Mesendoderm (in vitro differentiated cells): Measurements from ENCODE around the gene CDK2AP2. TPM values are rescaled to one million over a fixed set of nuclear protein-coding genes. Genes with fewer than 3 reads are reported as not detected.

Source experiments
- DNase-seq: peaks from one replicate; pipeline ENCODE4 v3.0.0; 2013
- H2AK5ac ChIP-seq: 2 replicates; pipeline ENCODE4 v1.6.1; 2013; ENCODE audit warnings: low read length, inconsistent platforms
- H2BK120ac ChIP-seq: 2 replicates; pipeline ENCODE4 v1.6.1; 2013; ENCODE audit warnings: low read depth, mild to moderate bottlenecking, low read length, moderate library complexity, mixed read lengths
- H2BK15ac ChIP-seq: replicated peaks from 2 replicates; pipeline ENCODE4 v1.6.1; 2013; ENCODE audit warnings: low read depth, mild to moderate bottlenecking, moderate library complexity
- H2BK5ac ChIP-seq: 2 replicates; pipeline ENCODE4 v1.6.1; 2013; ENCODE audit warnings: low read length, inconsistent platforms
- H3K18ac ChIP-seq: 2 replicates; pipeline ENCODE4 v1.6.1; 2013; ENCODE audit warnings: mild to moderate bottlenecking, low read length, mixed read lengths
- H3K23ac ChIP-seq: one replicate; pipeline ENCODE4 v1.6.1; 2013; ENCODE audit warnings: low read length
- H3K27ac ChIP-seq: 2 replicates; pipeline ENCODE4 v1.5.1; 2013; ENCODE audit warnings: low read depth, mild to moderate bottlenecking, inconsistent platforms, low read length, moderate library complexity
- H3K27me3 ChIP-seq: 2 replicates; pipeline ENCODE4 v1.6.1; 2013; ENCODE audit warnings: low read length, control low read depth, mild to moderate bottlenecking, inconsistent platforms; ENCODE audit not compliant: insufficient read depth, poor library complexity
- H3K36me3 ChIP-seq: 2 replicates; pipeline ENCODE4 v1.6.1; 2013; ENCODE audit warnings: low read length, inconsistent platforms; ENCODE audit not compliant: control insufficient read depth, insufficient read depth
- H3K4ac ChIP-seq: one replicate; pipeline ENCODE4 v1.6.1; 2013; ENCODE audit warnings: low read depth, mild to moderate bottlenecking, low read length, moderate library complexity
- H3K4me1 ChIP-seq: 2 replicates; pipeline ENCODE4 v1.6.1; 2013; ENCODE audit warnings: low read depth, low read length, inconsistent platforms; ENCODE audit not compliant: control insufficient read depth
- H3K4me2 ChIP-seq: 2 replicates; pipeline ENCODE4 v1.6.1; 2013; ENCODE audit warnings: low read length
- H3K4me3 ChIP-seq: 2 replicates; pipeline ENCODE4 v1.5.1; 2013; ENCODE audit warnings: mild to moderate bottlenecking, low read length
- H3K56ac ChIP-seq: one replicate; pipeline ENCODE4 v1.6.1; 2013; ENCODE audit warnings: low read length
- H3K79me1 ChIP-seq: 2 replicates; pipeline ENCODE4 v1.6.1; 2013; ENCODE audit warnings: low read length, inconsistent platforms
- H3K79me2 ChIP-seq: 2 replicates; pipeline ENCODE4 v1.6.1; 2013; ENCODE audit warnings: mild to moderate bottlenecking, low read length; ENCODE audit not compliant: control insufficient read depth, insufficient read depth
- H3K9ac ChIP-seq: 2 replicates; pipeline ENCODE4 v1.6.1; 2013; ENCODE audit warnings: low read length, inconsistent platforms
- H4K5ac ChIP-seq: one replicate; pipeline ENCODE4 v1.6.1; 2013; ENCODE audit warnings: low read length
- H4K8ac ChIP-seq: one replicate; pipeline ENCODE4 v1.6.1; 2013; ENCODE audit warnings: low read depth, mild to moderate bottlenecking, control low read depth, low read length, moderate library complexity
- WGBS: extraction: QIAGEN DNeasy Blood & Tissue Kit; methylation state at CpG from one replicate; pipeline ENCODE4 v1.1.7; 2013; ENCODE audit warnings: low lambda C conversion rate, missing lambda C conversion rate; ENCODE audit not compliant: insufficient coverage; ENCODE audit errors: extremely low coverage; 5-methylcytosine and 5-hydroxymethylcytosine counted together
- small RNA-seq: library from polyadenylated mRNA; stranded (forward); fragments of <200 nt; extraction: miRNeasy Mini kit (QIAGEN cat#:217004); gene quantifications from one replicate; pipeline ENCODE3, GENCODE V24; 2013; ENCODE audit not compliant: insufficient read depth

Gene CDK2AP2

GRCh38 chr11:67458266-67458665, 49.7 kb downstream of the CDK2AP2 start:
- Histone ChIP-seq H3K27me3 (no peaks in the 10 kb centered on the region), H4K8ac (no peak overlapping the region), H2BK5ac (no peak overlapping the region), H2BK15ac (no peak overlapping the region), H3K79me2 (no peaks in the 10 kb centered on the region), H2AK5ac (no peak overlapping the region), H3K23ac (no peak overlapping the region), H3K4me3 (no peak overlapping the region), H4K5ac (no peak overlapping the region), H3K79me1 (no peaks in the 10 kb centered on the region), H3K18ac (no peak overlapping the region), H3K4me2 (no peak overlapping the region), H3K4ac (no peak overlapping the region), H3K9ac (no peak overlapping the region), H3K4me1 (no peaks in the 10 kb centered on the region), H3K36me3 (no peaks in the 10 kb centered on the region), H3K27ac (no peak overlapping the region), H2BK120ac (no peak overlapping the region), H3K56ac (no peak overlapping the region)
- WGBS = no CpG with 5 or more reads among the region's 19 CpGs
- no peak for DNase-seq

- Histone ChIP-seq H3K56ac (no peak overlapping the region), H2BK120ac (no peak overlapping the region), H2BK5ac (no peak overlapping the region), H4K5ac (no peak overlapping the region), H3K79me1 (no peaks in the 10 kb centered on the region), H3K9ac (no peak overlapping the region), H3K36me3 (no peaks in the 10 kb centered on the region), H3K18ac (no peak overlapping the region), H3K4ac (no peak overlapping the region), H3K4me1 (no peaks in the 10 kb centered on the region), H2BK15ac (no peak overlapping the region), H3K27me3 (no peaks in the 10 kb centered on the region), H2AK5ac (no peak overlapping the region), H3K23ac (no peak overlapping the region), H3K79me2 (no peaks in the 10 kb centered on the region), H4K8ac (no peak overlapping the region), H3K4me3 (no peak overlapping the region), H3K27ac (no peak overlapping the region), H3K4me2 (no peak overlapping the region)
- no CpG with 5 or more reads among the region's 12 CpGs for WGBS
- no peak for DNase-seq
Measured at GRCh38 chr11:67457453-67457852, 50.5 kb downstream of the CDK2AP2 start.

Small RNAs within 50 kb of the gene (small RNA-seq; reads per million reads assigned to genes)
- gene MIR6752 = not detected
